ENCODE data around the gene POLR1A. TPM values are rescaled to one million over a fixed set of nuclear protein-coding genes. Genes with fewer than 3 reads are reported as not detected.
A peak's percentile ranks its signal among the peaks of the same experiment; 100 is the strongest.

The POLR1A gene
- polyA plus RNA-seq, 3 donors, result 18.8 to 24.3 (median 24.0) TPM

GRCh38 chr2:86102157-86102556 is 3.5 kb downstream of the POLR1A start:
- no peak for DNase-seq

DNA sequence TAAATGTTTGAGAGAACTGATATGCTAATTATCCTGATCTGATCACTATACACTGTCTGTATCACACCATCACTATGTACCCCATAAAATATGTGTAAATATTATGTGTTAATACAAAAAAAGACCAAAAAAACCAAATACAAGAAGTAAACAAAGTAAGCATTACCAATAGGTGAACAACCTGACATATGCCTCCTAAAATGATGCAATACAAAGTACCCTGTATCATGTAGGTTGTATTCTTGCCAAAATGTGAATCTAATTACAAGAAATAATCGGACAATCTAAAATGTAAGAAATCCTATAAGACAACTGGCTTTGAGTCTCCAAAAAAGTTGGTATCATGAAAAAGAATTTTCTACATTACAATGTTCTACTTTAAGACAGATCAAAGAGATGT is 7.8 kb downstream of the POLR1A start:
- no peak for DNase-seq

- no peak for DNase-seq
These were observed 8.4 kb downstream of the POLR1A start for GRCh38 chr2:86097114-86097896.

DNA sequence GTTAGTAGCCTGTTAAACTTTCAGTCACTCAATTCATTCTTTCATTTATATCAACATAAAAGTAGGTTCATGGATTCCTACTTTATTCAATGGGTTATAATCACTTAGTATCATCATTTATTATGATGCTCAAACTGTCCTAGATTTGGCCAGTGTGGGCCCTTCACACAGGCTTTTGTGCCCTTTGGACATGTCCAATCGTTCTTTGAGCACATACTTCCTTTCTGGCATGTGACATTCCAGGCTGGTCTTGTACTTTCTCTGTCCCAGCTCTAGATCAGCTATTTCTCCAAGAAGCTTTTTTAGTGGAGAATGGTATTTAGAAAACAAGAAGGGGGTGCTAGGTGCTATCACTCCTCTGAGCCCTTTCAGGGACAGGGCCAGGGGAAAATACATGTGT is 11.5 kb downstream of the POLR1A start:
- no peak for DNase-seq

GRCh38 chr2:86087936-86088850 is 17.5 kb downstream of the POLR1A start:
- DNase-seq, result no peak

- DNase-seq, result no peak
These were observed 22.9 kb downstream of the POLR1A start for GRCh38 chr2:86082756-86083155.

DNA sequence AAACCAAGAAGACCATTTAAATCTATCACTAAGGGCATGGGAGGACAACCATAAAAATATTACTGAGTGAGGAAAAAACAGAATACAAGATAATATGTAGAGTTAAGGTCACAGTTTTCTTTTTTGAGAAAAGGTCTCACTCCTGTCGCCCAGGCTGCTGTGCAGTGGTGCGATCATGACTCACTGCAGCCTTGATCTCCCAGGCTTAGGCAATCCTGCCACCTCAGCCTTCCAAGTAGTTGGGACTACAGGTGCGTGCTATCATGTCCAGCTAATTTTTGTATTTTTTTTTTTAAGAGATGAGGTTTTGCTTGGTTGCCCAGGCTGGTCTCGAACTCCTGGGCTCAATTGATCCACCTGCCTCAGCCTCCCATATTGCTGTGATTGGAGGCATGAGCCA is 24.0 kb downstream of the POLR1A start:
- no peak for DNase-seq

GRCh38 chr2:86079981-86080911 is 25.4 kb downstream of the POLR1A start:
- DNase-seq, result peak; percentile 52

DNA sequence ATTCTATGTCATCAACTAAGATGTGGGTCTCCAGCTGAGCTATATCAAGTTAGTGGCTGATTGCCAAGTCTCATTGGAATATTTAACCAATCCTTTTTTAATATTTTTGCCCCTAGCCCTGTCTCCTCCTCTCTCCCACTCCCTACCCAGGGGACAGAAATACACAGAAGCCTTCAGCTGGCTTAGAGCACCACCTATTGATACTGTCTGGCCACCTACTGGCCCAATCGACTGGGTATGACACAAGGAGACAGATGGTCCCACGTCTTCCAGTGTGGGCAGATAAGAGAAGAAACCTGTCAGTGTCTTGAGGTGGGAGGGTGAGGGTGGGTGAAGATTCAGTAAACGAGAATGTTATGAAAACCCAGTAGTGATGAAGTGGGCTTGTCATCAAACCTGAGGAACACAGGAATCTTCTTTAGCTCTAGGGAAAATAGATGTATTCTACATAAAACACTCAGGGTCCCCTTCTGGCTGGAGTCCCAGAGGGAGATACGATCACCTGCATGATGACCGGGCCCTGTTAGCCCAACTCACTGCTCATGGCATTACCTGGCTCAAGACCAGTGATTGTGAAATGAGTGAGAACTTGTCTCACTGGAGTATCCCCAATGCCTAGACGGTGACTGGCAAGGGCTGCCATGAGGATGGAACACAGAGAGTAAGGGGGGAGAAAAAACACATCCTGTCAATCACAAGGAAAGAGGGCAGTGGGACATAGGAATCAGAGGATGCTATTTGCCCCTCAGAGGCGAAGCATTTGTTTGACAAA is 26.7 kb downstream of the POLR1A start:
- DNase-seq, result peak; percentile 4

GRCh38 chr2:86075886-86076285 is 29.8 kb downstream of the POLR1A start:
- no peak for DNase-seq

- DNase-seq, result no peak
These were observed 30.9 kb downstream of the POLR1A start for GRCh38 chr2:86074811-86075210.

- DNase-seq, result no peak
These were observed 31.4 kb downstream of the POLR1A start for GRCh38 chr2:86074256-86074655.

DNA sequence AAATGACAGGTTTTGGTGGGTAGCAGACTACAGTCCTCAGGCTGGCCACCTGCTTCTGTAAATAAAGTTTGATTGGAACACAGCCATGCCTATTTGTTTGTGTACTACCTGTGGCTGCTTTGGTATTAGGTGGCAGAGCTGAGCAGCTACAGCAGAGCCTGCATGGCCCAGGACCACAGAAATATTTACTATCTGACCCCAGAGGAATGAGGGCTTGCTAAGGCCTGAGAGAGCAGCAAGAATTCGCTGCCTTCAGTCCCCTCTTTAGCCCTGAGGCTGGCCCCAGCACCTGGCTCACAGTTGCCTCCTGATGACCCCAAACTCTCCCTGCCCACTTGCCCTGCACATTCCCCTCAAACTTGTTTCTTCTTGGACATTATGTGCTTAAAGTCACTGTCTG is 32.5 kb downstream of the POLR1A start:
- no peak for DNase-seq

DNA sequence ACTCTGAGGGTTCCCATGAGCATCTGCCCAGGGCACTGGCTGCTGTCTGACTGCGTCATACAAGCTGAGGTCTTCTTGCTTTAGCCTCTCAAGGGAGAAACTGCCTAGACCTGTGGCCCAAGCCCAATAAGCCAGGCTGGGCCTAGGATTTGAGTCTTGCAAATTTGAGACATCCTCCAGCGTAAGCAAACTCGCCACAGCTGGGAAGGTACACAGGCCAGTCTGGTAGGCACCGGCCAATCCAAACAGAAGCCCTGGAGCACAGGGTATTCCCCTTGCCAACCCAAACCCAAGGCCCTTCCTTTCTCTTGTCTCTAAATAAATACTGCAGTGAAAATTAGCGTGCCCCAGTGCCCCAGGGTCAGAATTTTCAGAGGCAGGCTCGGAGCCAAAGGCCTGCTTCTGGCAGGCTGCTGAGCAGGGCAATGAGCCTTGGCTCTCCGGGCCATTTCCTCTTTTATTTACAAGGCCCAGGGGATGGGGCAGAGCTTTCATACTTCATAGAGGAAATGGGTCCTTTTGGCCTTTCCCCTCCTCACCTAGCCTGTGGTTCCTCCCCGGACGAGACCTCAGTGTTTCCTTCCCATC is 33.3 kb downstream of the POLR1A start:
- DNase-seq, result peak; percentile 10

DNA sequence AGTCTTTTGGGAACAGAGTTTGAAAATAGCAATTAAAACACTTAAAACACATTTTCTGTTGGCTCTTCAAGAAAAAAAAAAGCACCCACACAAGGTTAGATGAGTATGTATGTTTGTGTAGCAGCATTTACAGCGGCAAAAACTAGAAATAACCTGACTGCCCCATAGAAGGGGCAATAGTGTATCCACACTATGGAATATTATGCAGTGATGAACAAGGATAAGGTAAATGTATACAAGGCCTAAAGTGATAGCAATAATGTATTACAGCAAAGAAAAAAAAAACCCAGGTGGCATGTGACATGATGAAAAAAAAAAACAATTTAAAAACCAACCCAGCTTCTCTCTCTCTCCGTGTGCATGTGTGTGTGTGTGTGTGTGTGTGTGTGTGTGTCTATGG is 34.8 kb downstream of the POLR1A start:
- DNase-seq, result no peak

DNA sequence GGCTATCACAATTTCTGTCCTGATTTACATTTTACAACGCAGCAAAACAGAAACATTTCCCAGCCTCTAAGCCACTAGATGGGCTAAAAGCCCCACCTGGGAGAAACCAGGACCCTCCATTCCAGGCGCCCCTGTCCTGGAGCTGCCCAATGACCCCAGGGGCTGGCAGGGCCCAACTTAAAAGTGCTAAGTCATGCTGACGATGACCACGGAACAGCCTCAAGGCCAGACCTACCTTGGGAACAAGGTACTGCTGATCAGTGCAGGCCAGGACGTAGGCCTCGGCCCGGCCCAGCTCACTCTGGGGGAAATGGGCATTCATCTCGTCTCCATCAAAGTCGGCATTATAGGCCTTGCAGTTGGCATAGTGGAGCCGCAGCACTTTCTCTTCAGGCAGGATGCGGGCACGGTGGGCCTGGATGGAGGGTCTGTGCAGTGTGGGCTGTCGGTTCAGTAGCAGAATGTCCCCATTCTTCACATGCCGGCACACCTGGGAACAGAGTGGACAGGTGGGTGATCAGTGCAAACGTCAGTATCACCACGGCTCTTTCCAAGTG is 35.8 kb downstream of the POLR1A start:
- DNase-seq, result no peak

GRCh38 chr2:86069091-86069685 is 36.5 kb downstream of the POLR1A start:
- no peak for DNase-seq

GRCh38 chr2:86068648-86069047 is 37.0 kb downstream of the POLR1A start:
- no peak for DNase-seq

- no peak for DNase-seq
These were observed 37.5 kb downstream of the POLR1A start for GRCh38 chr2:86068136-86068588.

- no peak for DNase-seq
These were observed 38.8 kb downstream of the POLR1A start for GRCh38 chr2:86066915-86067314.

Data from renal pelvis (tissue), 4 donors.